RKO (cell line): ENCODE data around the gene TSNAX.
"Not testable (repeated sequence)": the region's sequence is repeated elsewhere in the genome, so short reads cannot be mapped to it uniquely, and the experiment has no call there.

Experiments
- DNase-seq: peaks from one replicate; pipeline ENCODE4 v3.0.0-alpha.2; 2016; ENCODE audit warnings: low spot score

The TSNAX gene

GRCh38 chr1:231528172-231529029, at the start of gene TSNAX:
Gene TSNAX, plus strand, starts transcription at chr1:231528669. Its CDS starts 142 bp downstream, at chr1:231528811.
- DNase-seq = peak; percentile 94

GRCh38 chr1:231478811-231479210, 49.7 kb upstream of the TSNAX start:
- no peak for DNase-seq

GRCh38 chr1:231480008-231480407, 48.5 kb upstream of the TSNAX start:
- no peak for DNase-seq

GRCh38 chr1:231481289-231481688, 47.2 kb upstream of the TSNAX start:
- no peak for DNase-seq

- no peak for DNase-seq
Observed at GRCh38 chr1:231485029-231485784, 43.3 kb upstream of the TSNAX start.

- DNase-seq = peak; percentile 42
Observed at GRCh38 chr1:231487019-231487418, 41.5 kb upstream of the TSNAX start.

- no peak for DNase-seq
Observed at GRCh38 chr1:231487910-231488309, 40.6 kb upstream of the TSNAX start.

- no peak for DNase-seq
Observed at GRCh38 chr1:231493421-231494185, 34.9 kb upstream of the TSNAX start.

GRCh38 chr1:231494439-231495110, 33.9 kb upstream of the TSNAX start:
- DNase-seq = no peak

- no peak for DNase-seq
Observed at GRCh38 chr1:231497629-231498152, 30.8 kb upstream of the TSNAX start.

- no peak for DNase-seq
Observed at GRCh38 chr1:231499148-231499763, 29.2 kb upstream of the TSNAX start.

- DNase-seq = no peak
Observed at GRCh38 chr1:231500666-231501065, 27.8 kb upstream of the TSNAX start.

GRCh38 chr1:231503168-231503567, 25.3 kb upstream of the TSNAX start:
- not testable (repeated sequence) for DNase-seq

GRCh38 chr1:231507476-231508355, 20.8 kb upstream of the TSNAX start:
- no peak for DNase-seq

GRCh38 chr1:231508497-231508896, 20.0 kb upstream of the TSNAX start:
- DNase-seq = no peak

GRCh38 chr1:231508941-231509340, 19.5 kb upstream of the TSNAX start:
- DNase-seq = no peak

- peak; percentile 50 for DNase-seq
Observed at GRCh38 chr1:231512147-231512698, 16.2 kb upstream of the TSNAX start.

- DNase-seq = no peak
Observed at GRCh38 chr1:231515748-231516147, 12.7 kb upstream of the TSNAX start.

- DNase-seq = no peak
Observed at GRCh38 chr1:231517076-231517475, 11.4 kb upstream of the TSNAX start.
